ENCODE measurements around the gene KRTAP12-4.
"Not testable (repeated sequence)": the region's sequence is repeated elsewhere in the genome, so short reads cannot be mapped to it uniquely, and the experiment has no call there.

KRTAP12-4 gene

DNA sequence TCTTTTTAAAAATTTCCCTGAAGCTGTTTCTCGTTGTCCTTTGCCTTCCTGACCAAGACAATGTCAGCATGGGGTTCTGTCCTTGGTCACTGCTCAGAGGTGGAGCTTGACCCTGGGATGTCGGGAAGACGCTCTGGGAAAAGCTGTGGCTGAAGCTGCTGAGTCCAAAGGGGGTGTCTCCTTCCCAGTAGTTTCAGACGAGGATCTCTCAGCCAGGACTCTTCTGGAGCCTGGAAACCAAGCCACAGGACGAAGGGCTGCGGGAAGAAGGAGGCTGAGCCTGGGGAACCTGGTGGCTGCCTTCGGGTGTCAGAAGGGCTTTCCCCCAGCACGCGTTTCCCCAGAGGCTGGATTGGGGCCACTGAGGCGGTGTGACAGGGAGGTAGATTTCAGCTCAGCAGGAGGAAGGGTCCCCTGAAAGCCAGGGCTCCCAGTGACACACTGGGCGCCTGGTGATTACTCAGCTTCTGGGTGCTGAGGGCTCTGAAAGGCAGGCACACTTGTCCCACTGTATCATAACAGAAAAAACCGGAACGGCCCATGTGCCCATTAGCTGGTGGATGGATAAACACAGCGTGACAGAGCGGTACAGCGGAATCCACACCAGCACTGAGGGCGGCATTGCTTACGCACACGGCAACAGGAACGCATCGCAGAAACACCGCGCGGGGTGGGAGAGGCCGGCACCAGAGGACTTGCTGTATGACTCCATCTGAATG, 32.5 kb upstream of the KRTAP12-4 start:
- no peak for DNase-seq (ENCODE audit: low spot score)

- DNase-seq (ENCODE audit: low spot score): no peak
Observed at GRCh38 chr21:44686000-44686781, 31.7 kb upstream of the KRTAP12-4 start.

GRCh38 chr21:44685050-44685449, 30.6 kb upstream of the KRTAP12-4 start:
- not testable (repeated sequence) for DNase-seq (ENCODE audit: low spot score)

GRCh38 chr21:44684483-44684882, 30.0 kb upstream of the KRTAP12-4 start:
- DNase-seq (ENCODE audit: low spot score): no peak

- DNase-seq (ENCODE audit: low spot score): no peak
Observed at GRCh38 chr21:44684077-44684476, 29.6 kb upstream of the KRTAP12-4 start.

- DNase-seq (ENCODE audit: low spot score): no peak
Observed at GRCh38 chr21:44682580-44683151, 28.2 kb upstream of the KRTAP12-4 start.

DNA sequence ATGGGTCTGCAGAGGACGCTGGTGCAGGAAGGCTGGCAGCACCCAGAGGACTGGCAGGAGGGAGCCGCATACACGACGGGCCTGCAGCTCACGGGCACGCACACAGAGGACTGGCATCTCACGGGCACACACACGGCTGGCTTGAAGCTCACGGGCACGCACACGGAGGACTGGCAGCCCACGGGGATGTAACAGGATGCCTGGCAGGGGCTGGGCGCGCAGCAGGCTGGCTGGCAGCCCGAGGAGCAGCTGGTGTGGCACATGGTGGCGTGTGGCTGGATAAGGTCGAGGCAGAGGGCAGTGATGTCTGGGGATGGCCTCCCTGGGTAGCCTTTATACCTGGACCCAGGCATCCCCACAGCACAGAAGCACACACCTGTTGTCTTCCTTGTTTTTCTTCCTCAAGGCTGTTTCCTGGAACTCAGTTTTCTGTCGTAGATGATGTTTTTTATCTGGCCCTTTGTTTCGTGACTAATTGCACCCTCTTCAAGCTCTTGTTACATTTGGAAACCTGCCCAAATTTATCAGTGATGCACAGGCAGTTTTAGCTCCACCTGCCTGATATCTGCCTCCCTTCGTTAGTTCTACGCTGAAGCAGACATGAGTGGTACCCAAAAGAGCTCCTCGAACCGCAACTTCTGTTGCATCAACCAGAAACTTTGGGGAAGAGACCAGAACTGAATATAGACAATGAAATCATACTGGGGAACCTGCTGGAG, 27.6 kb upstream of the KRTAP12-4 start, which contains the start of gene KRTAP12-1:
Gene KRTAP12-1 (minus strand): TSS at position 303 of the 719 bp plus-strand sequence. CDS start 40 bp downstream, at position 263.
- DNase-seq (ENCODE audit: low spot score): no peak

DNA sequence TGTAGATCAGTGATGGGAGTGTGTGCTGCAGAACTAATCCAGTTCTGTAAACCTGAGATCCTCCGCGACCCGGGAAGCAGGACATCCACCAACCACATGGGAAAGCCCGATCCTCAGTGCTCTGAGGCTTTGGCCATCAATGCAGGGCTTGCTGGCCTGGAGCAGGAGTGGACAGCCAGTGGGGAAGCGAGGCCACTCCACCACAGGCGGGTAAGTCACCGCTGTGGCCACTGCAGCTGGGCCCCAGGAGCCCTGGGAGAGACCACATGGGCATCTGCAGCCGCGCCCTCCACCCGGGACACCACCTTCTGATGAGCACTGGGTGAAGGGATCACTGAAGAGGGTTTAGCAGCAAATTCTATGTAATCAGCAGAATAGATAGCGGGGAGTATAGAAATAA, 26.7 kb upstream of the KRTAP12-4 start:
- no peak for DNase-seq (ENCODE audit: low spot score)

DNA sequence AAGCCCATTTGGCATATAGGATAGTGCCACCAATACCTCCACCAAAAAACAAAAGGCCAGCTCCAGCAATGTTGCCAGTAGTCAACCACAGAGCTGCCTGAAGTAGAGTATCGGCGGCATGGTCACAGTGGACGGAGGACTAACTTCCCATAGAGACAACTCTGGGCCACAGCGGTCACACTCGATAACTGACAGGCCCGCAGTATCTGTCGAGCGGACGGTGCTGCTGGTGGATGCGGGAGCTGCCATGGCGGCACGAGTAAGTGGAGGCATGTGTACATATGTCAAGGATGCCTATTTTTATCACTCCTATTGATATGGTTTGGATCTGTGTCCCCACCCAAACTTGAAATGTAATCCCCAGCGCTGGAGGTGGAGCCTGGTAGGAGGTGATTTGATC, 23.4 kb upstream of the KRTAP12-4 start:
- DNase-seq (ENCODE audit: low spot score): no peak

GRCh38 chr21:44671911-44672310, 17.5 kb upstream of the KRTAP12-4 start:
- no peak for DNase-seq (ENCODE audit: low spot score)

DNA sequence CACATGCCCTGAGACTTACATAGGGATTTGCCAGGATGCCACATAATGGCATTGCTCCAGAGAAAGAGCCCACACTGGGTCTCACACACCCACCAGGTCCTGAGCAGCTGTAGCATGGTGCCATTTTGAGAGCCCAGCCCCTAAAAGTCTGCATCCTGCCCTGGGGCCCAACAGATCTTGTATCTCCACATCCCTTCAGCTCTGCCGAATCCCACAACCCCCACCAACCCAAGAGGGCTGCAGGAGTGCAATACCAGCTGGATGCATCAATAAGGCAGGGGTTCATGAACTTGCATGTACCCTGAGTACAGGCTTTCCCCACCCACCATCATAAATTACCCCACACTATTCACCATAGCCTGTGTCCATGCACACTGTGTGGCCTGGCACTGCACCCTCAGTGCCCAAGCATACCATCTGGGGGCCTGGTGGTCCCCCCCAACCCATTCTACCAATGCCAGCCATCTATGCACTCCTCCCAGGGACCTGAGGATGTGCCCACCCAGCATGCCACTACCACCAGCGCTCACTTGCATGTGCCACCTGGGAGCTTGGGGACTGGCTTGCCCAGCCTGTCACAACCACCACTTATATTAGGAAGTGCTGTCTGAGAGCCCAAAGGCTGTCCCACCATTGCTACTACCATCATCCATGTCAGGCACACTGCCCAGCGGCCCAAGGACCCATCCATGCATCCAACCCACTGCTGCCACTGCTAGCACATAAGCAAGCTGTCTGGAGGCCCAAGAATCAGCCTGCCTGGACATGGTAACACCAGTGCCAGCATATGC, 16.4 kb upstream of the KRTAP12-4 start:
- DNase-seq (ENCODE audit: low spot score): no peak

DNA sequence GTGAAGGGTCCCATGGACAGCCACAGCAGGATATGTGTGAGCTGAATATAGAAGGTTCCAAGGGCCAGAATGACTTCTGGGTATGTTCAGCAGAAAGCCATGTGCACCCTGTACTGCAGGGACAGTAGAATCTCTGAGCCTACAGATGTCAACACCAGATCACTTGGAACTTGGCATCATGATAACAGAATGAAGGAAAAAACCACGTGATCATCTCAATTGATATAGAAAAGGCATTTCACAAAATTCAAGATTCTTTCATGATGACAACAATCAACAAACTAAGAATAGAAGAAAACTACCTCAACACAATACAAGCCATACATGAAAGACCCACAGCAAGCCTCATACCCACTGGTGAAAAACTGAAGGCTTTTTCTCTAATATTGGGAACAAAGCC, 13.2 kb upstream of the KRTAP12-4 start:
- DNase-seq (ENCODE audit: low spot score): no peak

DNA sequence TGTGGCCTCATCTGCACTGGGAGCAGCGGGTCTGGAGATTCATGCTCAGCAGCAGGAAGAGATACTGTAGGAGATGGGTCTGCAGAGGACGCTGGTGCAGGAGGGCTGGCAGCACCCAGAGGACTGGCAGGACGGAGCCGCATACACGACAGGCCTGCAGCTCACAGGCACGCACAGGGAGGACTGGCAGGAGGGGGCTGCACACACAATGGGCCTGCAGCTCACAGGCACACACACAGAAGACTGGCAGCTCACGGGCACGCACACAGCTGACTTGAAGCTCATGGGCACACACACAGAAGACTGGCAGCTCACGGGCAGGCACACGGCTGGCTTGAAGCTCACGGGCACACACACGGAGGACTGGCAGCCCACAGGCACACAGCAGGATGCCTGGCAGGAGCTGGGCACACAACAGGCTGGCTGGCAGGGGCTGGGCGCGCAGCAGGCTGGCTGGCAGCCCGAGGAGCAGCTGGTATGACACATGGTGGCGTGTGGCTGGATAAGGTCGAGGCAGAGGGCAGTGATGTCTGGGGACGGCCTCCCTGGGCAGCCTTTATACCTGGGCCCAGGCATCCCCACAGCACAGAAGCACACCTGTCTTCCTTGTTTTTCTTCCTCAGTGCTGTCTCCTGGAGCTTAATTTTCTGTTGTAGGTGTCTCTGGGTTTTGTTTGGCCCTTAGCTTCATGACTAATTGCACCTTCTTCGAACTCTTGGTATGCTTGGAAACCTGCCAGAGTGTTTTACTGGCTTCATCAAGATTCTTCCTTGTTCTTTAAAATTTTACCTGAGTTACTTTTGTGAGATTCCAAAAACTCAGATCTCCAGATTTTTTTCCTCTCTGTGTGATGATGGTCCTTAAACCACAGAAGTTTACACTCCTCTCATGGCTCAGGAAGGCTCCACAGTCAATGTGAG, 12.2 kb upstream of the KRTAP12-4 start, which contains the start of gene KRTAP12-2:
Gene KRTAP12-2 (minus strand): TSS at position 527 of the 920 bp plus-strand sequence. CDS start 41 bp downstream, at position 486.
- DNase-seq (ENCODE audit: low spot score): no peak

GRCh38 chr21:44664691-44665090, 10.2 kb upstream of the KRTAP12-4 start:
- no peak for DNase-seq (ENCODE audit: low spot score)

- DNase-seq (ENCODE audit: low spot score): not testable (repeated sequence)
Observed at GRCh38 chr21:44661567-44661966, 7.1 kb upstream of the KRTAP12-4 start.

- DNase-seq (ENCODE audit: low spot score): no peak
Observed at GRCh38 chr21:44658913-44659595, 4.6 kb upstream of the KRTAP12-4 start.

- no peak for DNase-seq (ENCODE audit: low spot score)
Observed at GRCh38 chr21:44658541-44658910, 4.1 kb upstream of the KRTAP12-4 start.

- no peak for DNase-seq (ENCODE audit: low spot score)
Observed at GRCh38 chr21:44657635-44658540, 3.4 kb upstream of the KRTAP12-4 start, which contains the start of gene KRTAP12-3. KRTAP12-3 (plus strand) TSS chr21:44657932; CDS start chr21:44657980, 48 bp downstream.

Data from HuH-7.5 (cell line).